ENCODE results near the gene EGFL6. TPM values are rescaled to one million over a fixed set of nuclear protein-coding genes. Genes with fewer than 3 reads are reported as not detected.
A peak's percentile ranks its signal among the peaks of the same experiment; 100 is the strongest.
"Not testable (repeated sequence)": the region's sequence is repeated elsewhere in the genome, so short reads cannot be mapped to it uniquely, and the experiment has no call there.

EGFL6 gene
- total RNA-seq, 1 donor from 2014 or later = 4.4 TPM

- ATAC-seq = no peak
Measured at GRCh38 chrX:13597874-13598273, 28.5 kb downstream of the EGFL6 start.

GRCh38 chrX:13598877-13599276 is 29.5 kb downstream of the EGFL6 start:
- no peak for ATAC-seq

- ATAC-seq = no peak
Measured at GRCh38 chrX:13599491-13599890, 30.1 kb downstream of the EGFL6 start.

- ATAC-seq = no peak
Measured at GRCh38 chrX:13605611-13606010, 36.2 kb downstream of the EGFL6 start.

GRCh38 chrX:13607331-13607995 is 38.1 kb downstream of the EGFL6 start:
- peak; percentile 82 for ATAC-seq

GRCh38 chrX:13607996-13608365 is 38.6 kb downstream of the EGFL6 start:
- no peak for ATAC-seq

GRCh38 chrX:13614154-13614553 is 44.8 kb downstream of the EGFL6 start:
- peak; percentile 64 for ATAC-seq

GRCh38 chrX:13620207-13620606 is 50.8 kb downstream of the EGFL6 start:
- ATAC-seq = no peak

GRCh38 chrX:13622401-13622964 is 53.1 kb downstream of the EGFL6 start:
- ATAC-seq = no peak

GRCh38 chrX:13627306-13627705 is 57.9 kb downstream of the EGFL6 start:
- ATAC-seq = no peak

GRCh38 chrX:13637224-13637623 is 67.8 kb downstream of the EGFL6 start:
- ATAC-seq = not testable (repeated sequence)

GRCh38 chrX:13638021-13638420 is 68.6 kb downstream of the EGFL6 start:
- ATAC-seq = peak; percentile 96

GRCh38 chrX:13638826-13639225 is 69.4 kb downstream of the EGFL6 start:
- ATAC-seq = no peak

GRCh38 chrX:13641684-13642083 is 72.3 kb downstream of the EGFL6 start:
- ATAC-seq = not testable (repeated sequence)

GRCh38 chrX:13645464-13646153 is 76.2 kb downstream of the EGFL6 start:
- no peak for ATAC-seq

- ATAC-seq = peak; percentile 72
Measured at GRCh38 chrX:13646154-13646549, 76.8 kb downstream of the EGFL6 start.

GRCh38 chrX:13647709-13648212 is 78.4 kb downstream of the EGFL6 start:
- peak; percentile 74 for ATAC-seq

- ATAC-seq = not testable (repeated sequence)
Measured at GRCh38 chrX:13648336-13648735, 78.9 kb downstream of the EGFL6 start.

- no peak for ATAC-seq
Measured at GRCh38 chrX:13649838-13650237, 80.4 kb downstream of the EGFL6 start.

- no peak for ATAC-seq
Measured at GRCh38 chrX:13650318-13650717, 80.9 kb downstream of the EGFL6 start.

GRCh38 chrX:13651150-13651549 is 81.7 kb downstream of the EGFL6 start:
- ATAC-seq = no peak

- ATAC-seq = no peak
Measured at GRCh38 chrX:13652287-13652793, 82.9 kb downstream of the EGFL6 start.

GRCh38 chrX:13652850-13653693 is 83.7 kb downstream of the EGFL6 start, which contains the start of gene TCEANC:
TSS of gene TCEANC (plus strand) at chrX:13653141. CDS start at chrX:13662509, 9,368 bp downstream.
- peak; percentile 100 for ATAC-seq

Measured in esophagus mucosa (tissue), 1 donor.